GM23338 (cell line): ENCODE results near the gene TEX101. TPM values are rescaled to one million over a fixed set of nuclear protein-coding genes. Genes with fewer than 3 reads are reported as not detected.

ENCODE experiments used
- ATAC-seq: fragments of 200-7000 bp; cut with Tn5 transposase; 3 replicates; pipeline ENCODE4 v1.9.1; 2020
- DNase-seq: peaks from one replicate; pipeline ENCODE4 v3.0.0-alpha.2; 2015; ENCODE audit warnings: low spot score
- H2AFZ ChIP-seq: fragments of 200-600 bp; sonication (generic); 2 replicates; pipeline ENCODE4 v1.8.0; 2016; ENCODE audit warnings: antibody characterized with exemption, mild to moderate bottlenecking, moderate library complexity
- H3F3A ChIP-seq: fragments of 200-600 bp; sonication (generic); replicated peaks from 2 replicates; pipeline ENCODE4 v1.8.0; 2017; ENCODE audit warnings: antibody characterized with exemption, mixed run types, low read depth
- H3K27ac ChIP-seq: fragments of 200-600 bp; sonication (generic); 2 replicates; pipeline ENCODE4 v1.6.1; 2016; ENCODE audit warnings: low read depth
- H3K27me3 ChIP-seq: fragments of 200-600 bp; sonication (generic); 2 replicates; pipeline ENCODE4 v1.8.0; 2016; ENCODE audit warnings: mild to moderate bottlenecking, mixed run types, moderate library complexity; ENCODE audit not compliant: insufficient read depth
- H3K36me3 ChIP-seq: fragments of 200-600 bp; sonication (generic); 2 replicates; pipeline ENCODE4 v1.8.0; 2016; ENCODE audit warnings: mild to moderate bottlenecking; ENCODE audit not compliant: insufficient read depth
- H3K4me1 ChIP-seq: fragments of 200-600 bp; sonication (generic); 2 replicates; pipeline ENCODE4 v1.8.0; 2016; ENCODE audit warnings: mild to moderate bottlenecking, moderate library complexity; ENCODE audit not compliant: insufficient read depth
- H3K4me2 ChIP-seq: fragments of 200-600 bp; sonication (generic); 2 replicates; pipeline ENCODE4 v1.7.1; 2017; ENCODE audit warnings: mixed run types
- H3K4me3 ChIP-seq: fragments of 200-600 bp; sonication (generic); 2 replicates; pipeline ENCODE4 v1.6.1; 2016; ENCODE audit warnings: mixed run types
- H3K79me2 ChIP-seq: fragments of 200-600 bp; sonication (generic); replicated peaks from 2 replicates; pipeline ENCODE4 v1.8.0; 2017; ENCODE audit warnings: mild to moderate bottlenecking; ENCODE audit not compliant: insufficient read depth
- H3K9me2 ChIP-seq: fragments of 200-600 bp; sonication (generic); 2 replicates; pipeline ENCODE4 v1.8.0; 2017; ENCODE audit not compliant: insufficient read depth
- H4K20me1 ChIP-seq: fragments of 200-600 bp; sonication (generic); replicated peaks from 2 replicates; pipeline ENCODE4 v1.8.0; 2017; ENCODE audit warnings: mild to moderate bottlenecking; ENCODE audit not compliant: insufficient read depth
- H3K27ac Mint-ChIP-seq: 2 replicates; pipeline ENCODE4 v1.8.0; 2020; ENCODE audit warnings: inconsistent platforms, mild to moderate bottlenecking, moderate library complexity, mixed read lengths
- H3K27me3 Mint-ChIP-seq: 3 replicates; pipeline ENCODE4 v1.8.0; 2022; ENCODE audit warnings: low read depth, mild to moderate bottlenecking, moderate library complexity, mixed read lengths, inconsistent platforms; ENCODE audit not compliant: insufficient read depth, poor library complexity
- H3K36me3 Mint-ChIP-seq: 3 replicates; pipeline ENCODE4 v1.8.0; 2021; ENCODE audit warnings: low read depth, mild to moderate bottlenecking, inconsistent platforms, moderate library complexity, mixed read lengths
- H3K4me1 Mint-ChIP-seq: 3 replicates; pipeline ENCODE4 v1.8.0; 2020; ENCODE audit warnings: mild to moderate bottlenecking, inconsistent platforms, mixed read lengths
- H3K4me3 Mint-ChIP-seq: 3 replicates; pipeline ENCODE4 v1.8.0; 2021; ENCODE audit warnings: moderate library complexity, mild to moderate bottlenecking, inconsistent platforms, mixed read lengths
- H3K9me3 Mint-ChIP-seq: 3 replicates; pipeline ENCODE4 v1.8.0; 2020; ENCODE audit warnings: moderate library complexity, mild to moderate bottlenecking, inconsistent platforms, mixed read lengths
- EZH2 ChIP-seq: fragments of 200-600 bp; sonication (generic); IDR thresholded peaks from one replicate; pipeline ENCODE4 v1.8.0; 2017; ENCODE audit warnings: antibody characterized with exemption, mild to moderate bottlenecking, low read depth; ENCODE audit not compliant: unreplicated experiment
- EZH2phosphoT487 ChIP-seq: fragments of 200-600 bp; sonication (generic); IDR thresholded peaks from one replicate; pipeline ENCODE4 v1.8.1; 2018; ENCODE audit warnings: antibody characterized with exemption; ENCODE audit not compliant: unreplicated experiment
- REST ChIP-seq: IDR thresholded peaks from one replicate; pipeline ENCODE4 v1.6.1; 2018; ENCODE audit warnings: antibody characterized with exemption; ENCODE audit not compliant: unreplicated experiment
- ZNF114 ChIP-seq: fragments of 250-450 bp; sonication (Bioruptor Pico); IDR thresholded peaks from 2 replicates; pipeline ENCODE4 v1.5.0; 2020; ENCODE audit warnings: mild to moderate bottlenecking, moderate library complexity
- ZNF331 ChIP-seq: fragments of 250-450 bp; sonication (Bioruptor Pico); IDR thresholded peaks from 2 replicates; pipeline ENCODE4 v1.5.0; 2020; ENCODE audit warnings: low read depth, mild to moderate bottlenecking, moderate library complexity
- ZNF462 ChIP-seq: fragments of 250-450 bp; sonication (Bioruptor Pico); IDR thresholded peaks from 2 replicates; pipeline ENCODE4 v1.5.0; 2020; ENCODE audit warnings: mild to moderate bottlenecking, moderate library complexity
- polyA plus RNA-seq: library from polyadenylated mRNA; unstranded; fragments of >200 nt; fragmentation: Nextera tagmentation; extraction: Ambion mirVana; gene quantifications from 2 replicates; pipeline ENCODE4 v1.2.1, GENCODE V29; 2016
- total RNA-seq: library from RNA; depleted of rRNA; stranded (reverse); fragments of >200 nt; shearing (Covaris generic); gene quantifications from 2 replicates; pipeline ENCODE4 v1.2.3, GENCODE V29; 2014

Gene TEX101
- total and polyA plus RNA-seq, 2 experiments from 2014 or later: not detected

- TF ChIP-seq ZNF462 (CRISPR knock-in tag) (no peak), ZNF331 (CRISPR knock-in tag) (no peak), ZNF114 (CRISPR knock-in tag) (no peak)
Observed at GRCh38 chr19:43380008-43380407, 34.7 kb upstream of the TEX101 start (continued).

- no peak overlapping the region for H3K27ac ChIP-seq
- H3K36me3 ChIP-seq: no peaks in the 10 kb centered on the region
- H4K20me1 ChIP-seq: no peaks in the 10 kb centered on the region
- H3K4me1 ChIP-seq: 0 out of 2 replicates have a peak, but pooled peaks cover 5% of the 10 kb centered on the region
- DNase-seq (no peak), ATAC-seq (no peak)
- peaks cover 2% of the 10 kb centered on the region for H3K27me3 Mint-ChIP-seq
- H3K27ac Mint-ChIP-seq: no peak overlapping the region
- peaks cover 13% of the 10 kb centered on the region for H3K9me3 Mint-ChIP-seq
- H3K4me1 Mint-ChIP-seq: peaks cover 14% of the 10 kb centered on the region
- H3K4me3 Mint-ChIP-seq: no peak overlapping the region; the same call in 2 of the 3 replicates
- H3K27me3 ChIP-seq: no peaks in the 10 kb centered on the region
- H3K36me3 Mint-ChIP-seq: peaks cover 7% of the 10 kb centered on the region; the same call in 2 of the 3 replicates
- H3K4me2 ChIP-seq: peak overlapping the region; percentile 51
- no peaks in the 10 kb centered on the region for H3K79me2 ChIP-seq
- H3F3A ChIP-seq: no peaks in the 10 kb centered on the region
- H3K4me3 ChIP-seq: no peak overlapping the region
- peak overlapping the region; percentile 88 for H2AFZ ChIP-seq
- no peaks in the 10 kb centered on the region for H3K9me2 ChIP-seq
- TF ChIP-seq REST: no peak
- TF ChIP-seq ZNF114 (CRISPR knock-in tag): no peak
- TF ChIP-seq EZH2: no peak
- no peak for TF ChIP-seq EZH2phosphoT487
Observed at GRCh38 chr19:43380771-43381386, 33.8 kb upstream of the TEX101 start.
